ENCODE measurements around the gene FHOD1.

Gene FHOD1

GRCh38 chr16:67194260-67194659 is 53.0 kb downstream of the FHOD1 start:
- TF ChIP-seq CTCF (IDR thresholded peaks at IDR 0.05; ENCODE audit: borderline replicate concordance, insufficient read depth, low read depth, low read length) = no peak
- no peak overlapping the region for H3K4me3 ChIP-seq (ENCODE audit: low read depth, low read length)

DNA sequence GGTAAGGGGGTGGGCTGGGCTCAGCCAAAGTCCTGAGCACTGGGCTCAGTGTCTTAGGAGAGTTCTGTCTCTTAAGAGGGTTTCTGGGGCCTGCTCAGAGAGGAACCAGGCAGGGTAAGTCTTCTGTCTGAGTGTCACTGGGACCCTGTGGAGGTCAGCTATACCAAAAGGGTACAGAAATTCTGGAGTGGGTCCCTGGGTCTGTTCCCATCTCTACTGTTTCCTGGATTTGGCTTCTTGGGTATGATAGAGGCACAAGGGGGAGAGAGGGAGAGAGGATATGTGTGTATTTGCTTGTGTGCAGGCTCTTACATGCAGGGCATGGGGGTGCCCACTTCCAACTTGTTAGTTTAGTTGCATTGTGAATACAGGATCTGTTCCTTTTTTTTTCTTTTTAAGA is 53.7 kb downstream of the FHOD1 start:
- no peak for TF ChIP-seq CTCF (IDR thresholded peaks at IDR 0.05; ENCODE audit: borderline replicate concordance, insufficient read depth, low read depth, low read length)
- peak overlapping the region; percentile 82 for H3K4me3 ChIP-seq (ENCODE audit: low read depth, low read length)

DNA sequence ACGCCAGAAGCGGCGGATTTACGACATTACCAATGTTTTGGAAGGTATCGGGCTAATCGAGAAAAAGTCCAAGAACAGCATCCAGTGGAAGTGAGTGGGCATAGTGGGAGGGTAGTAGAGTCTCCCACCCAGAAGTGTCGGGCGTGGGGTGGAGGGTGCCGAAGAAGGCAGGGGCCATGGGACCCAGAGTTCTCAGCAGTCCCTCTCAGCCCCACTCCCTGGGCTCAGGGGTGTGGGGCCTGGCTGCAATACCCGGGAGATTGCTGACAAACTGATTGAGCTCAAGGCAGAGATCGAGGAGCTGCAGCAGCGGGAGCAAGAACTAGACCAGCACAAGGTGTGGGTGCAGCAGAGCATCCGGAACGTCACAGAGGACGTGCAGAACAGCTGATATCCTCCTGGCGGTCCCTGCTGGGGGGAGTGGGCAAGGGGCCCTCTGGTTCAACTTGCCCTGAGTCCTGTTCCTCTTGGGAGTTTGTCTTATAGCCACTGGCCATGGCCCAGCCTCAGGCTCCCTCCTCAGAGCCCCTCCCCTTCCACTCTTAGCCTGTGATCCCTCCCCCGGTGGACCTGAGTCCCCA is 54.4 kb downstream of the FHOD1 start:
- no peak for TF ChIP-seq CTCF (IDR thresholded peaks at IDR 0.05; ENCODE audit: borderline replicate concordance, insufficient read depth, low read depth, low read length)
- peak overlapping the region; percentile 82 for H3K4me3 ChIP-seq (ENCODE audit: low read depth, low read length)

DNA sequence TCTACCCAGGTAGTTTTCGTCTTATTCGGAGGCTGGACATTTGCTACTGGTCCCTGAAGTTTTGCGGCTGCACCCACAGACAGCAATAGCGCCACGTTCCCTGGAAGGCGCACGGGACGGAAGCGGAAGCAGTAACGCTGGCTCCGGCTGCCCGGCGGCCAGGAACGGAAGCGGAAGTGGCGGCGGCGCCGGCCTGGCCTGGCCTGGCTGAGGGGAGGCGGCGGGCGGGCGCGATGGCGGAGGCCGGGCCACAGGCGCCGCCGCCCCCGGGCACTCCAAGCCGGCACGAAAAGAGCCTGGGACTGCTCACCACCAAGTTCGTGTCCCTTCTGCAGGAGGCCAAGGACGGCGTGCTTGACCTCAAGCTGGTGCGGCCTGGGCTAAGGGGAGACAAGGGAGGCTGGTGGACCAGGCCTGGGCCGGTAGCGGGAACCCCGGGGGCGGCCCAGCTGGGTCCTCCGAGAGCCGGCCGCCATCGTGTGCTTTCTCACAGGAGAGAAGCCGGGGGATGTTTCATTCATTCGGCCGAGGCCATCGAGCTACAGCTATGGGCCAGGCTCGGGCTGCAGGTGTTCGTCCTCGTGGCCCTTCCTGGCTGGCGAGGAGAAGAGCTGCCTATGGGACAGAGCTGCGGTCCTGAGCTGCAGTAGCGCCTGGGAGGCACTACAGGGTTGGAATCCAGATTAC is 55.1 kb downstream of the FHOD1 start, which contains the start of gene E2F4:
E2F4 (plus strand) TSS at position 161 of the 687 bp plus-strand sequence; CDS start at position 234, 73 bp downstream.
- H3K4me3 ChIP-seq (ENCODE audit: low read depth, low read length) = peak within 1 kb of the TSS; percentile 82
- TF ChIP-seq CTCF (IDR thresholded peaks at IDR 0.05; ENCODE audit: borderline replicate concordance, insufficient read depth, low read depth, low read length) = no peak

DNA sequence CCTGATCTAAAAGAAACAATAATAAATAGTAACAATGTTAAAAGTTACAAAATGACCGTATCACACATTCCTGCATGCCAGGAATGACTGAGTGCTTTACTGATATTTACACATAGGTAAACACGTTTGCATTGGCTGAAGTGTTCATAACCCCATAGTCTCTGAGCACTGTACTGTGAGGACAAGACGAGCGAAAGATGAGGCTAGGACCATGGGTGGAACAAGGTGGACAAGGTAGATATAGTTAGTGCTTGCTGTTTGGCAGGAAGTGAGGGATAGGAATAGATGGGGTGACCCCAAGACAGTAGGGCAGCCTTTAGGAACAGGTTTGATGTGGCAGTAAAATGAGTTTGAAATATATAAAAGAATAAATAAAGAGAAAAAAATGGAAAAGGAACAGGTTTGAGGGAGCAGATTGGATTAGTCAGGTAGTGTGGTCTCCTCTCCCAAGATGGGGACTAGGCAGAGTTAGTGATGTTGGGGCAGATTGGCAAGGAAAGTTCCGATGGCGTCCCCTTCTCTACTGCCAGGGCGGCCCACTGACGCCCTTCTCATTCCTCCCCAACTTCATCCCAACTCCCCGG is 55.8 kb downstream of the FHOD1 start:
- TF ChIP-seq CTCF (IDR thresholded peaks at IDR 0.05; ENCODE audit: borderline replicate concordance, insufficient read depth, low read depth, low read length) = no peak
- peak overlapping the region; percentile 51 for H3K4me3 ChIP-seq (ENCODE audit: low read depth, low read length)

GRCh38 chr16:67190448-67191399 is 56.6 kb downstream of the FHOD1 start:
- no peak overlapping the region for H3K4me3 ChIP-seq (ENCODE audit: low read depth, low read length)
- TF ChIP-seq CTCF (IDR thresholded peaks at IDR 0.05; ENCODE audit: borderline replicate concordance, insufficient read depth, low read depth, low read length) = no peak

Measured in GM12875 (cell line).